DND-41 (cell line): ENCODE measurements around the gene ACTBL2.

Experiments used
- ATAC-seq: fragments of 200-7000 bp; cut with Tn5 transposase; 3 replicates; pipeline ENCODE4 v1.9.1; 2021; ENCODE audit warnings: low read depth; ENCODE audit not compliant: insufficient read depth
- DNase-seq: peaks from one replicate; pipeline ENCODE4 v3.0.0-alpha.2; 2020
- H2AFZ ChIP-seq: 2 replicates; pipeline ENCODE4 v1.6.0; 2012; ENCODE audit warnings: low read depth, low read length
- H3K27ac ChIP-seq: 2 replicates; pipeline ENCODE4 v1.5.1; 2012; ENCODE audit warnings: low read length, inconsistent platforms
- H3K27me3 ChIP-seq: fragments of 200-600 bp; sonication (generic); 2 replicates; pipeline ENCODE4 v1.6.0; 2012; ENCODE audit warnings: low read length, mild to moderate bottlenecking, inconsistent platforms; ENCODE audit not compliant: insufficient read depth, poor library complexity
- H3K36me3 ChIP-seq: 2 replicates; pipeline ENCODE4 v1.5.1; 2012; ENCODE audit warnings: low read length, inconsistent platforms; ENCODE audit not compliant: insufficient read depth
- H3K4me1 ChIP-seq: 2 replicates; pipeline ENCODE4 v1.5.1; 2012; ENCODE audit warnings: mild to moderate bottlenecking, low read length; ENCODE audit not compliant: insufficient read depth
- H3K4me2 ChIP-seq: 2 replicates; pipeline ENCODE4 v1.6.0; 2012; ENCODE audit warnings: mild to moderate bottlenecking, moderate library complexity, low read length, inconsistent platforms; ENCODE audit not compliant: insufficient read depth
- H3K4me3 ChIP-seq, 2 experiments: fragments of 200-600 bp in 1 of 2; shearing (Covaris generic) in 1 of 2; 2 replicates each; pipeline ENCODE4 v1.5.1; 2012 to 2016; ENCODE audit warnings: inconsistent platforms in 2 of 2, low read length in 2 of 2, mild to moderate bottlenecking in 2 of 2, low read depth in 1 of 2, moderate library complexity in 1 of 2
- H3K79me2 ChIP-seq: 2 replicates; pipeline ENCODE4 v1.6.0; 2012; ENCODE audit warnings: low read length, inconsistent platforms; ENCODE audit not compliant: insufficient read depth
- H3K9ac ChIP-seq: 2 replicates; pipeline ENCODE4 v1.6.0; 2012; ENCODE audit warnings: low read depth, mild to moderate bottlenecking, inconsistent platforms, low read length, moderate library complexity
- H3K9me3 ChIP-seq: 2 replicates; pipeline ENCODE4 v1.5.1; 2012; ENCODE audit warnings: low read length, moderate library complexity, mild to moderate bottlenecking, inconsistent platforms; ENCODE audit not compliant: insufficient read depth, severe bottlenecking
- H4K20me1 ChIP-seq: 2 replicates; pipeline ENCODE4 v1.6.0; 2012; ENCODE audit warnings: low read length; ENCODE audit not compliant: insufficient read depth
- EZH2 ChIP-seq: IDR thresholded peaks from 3 replicates; pipeline ENCODE4 v1.6.1; 2012; ENCODE audit warnings: borderline replicate concordance, low read depth, mild to moderate bottlenecking, moderate library complexity, low read length, inconsistent platforms; ENCODE audit not compliant: severe bottlenecking
- TF ChIP-seq, protein P1 (sequence below): IDR thresholded peaks from 2 replicates; pipeline ENCODE4 v1.5.1; 2012; ENCODE audit warnings: borderline replicate concordance, low read length, moderate library complexity, mild to moderate bottlenecking; ENCODE audit not compliant: poor library complexity, severe bottlenecking; ENCODE audit errors: extremely low read depth

ACTBL2 gene

DNA sequence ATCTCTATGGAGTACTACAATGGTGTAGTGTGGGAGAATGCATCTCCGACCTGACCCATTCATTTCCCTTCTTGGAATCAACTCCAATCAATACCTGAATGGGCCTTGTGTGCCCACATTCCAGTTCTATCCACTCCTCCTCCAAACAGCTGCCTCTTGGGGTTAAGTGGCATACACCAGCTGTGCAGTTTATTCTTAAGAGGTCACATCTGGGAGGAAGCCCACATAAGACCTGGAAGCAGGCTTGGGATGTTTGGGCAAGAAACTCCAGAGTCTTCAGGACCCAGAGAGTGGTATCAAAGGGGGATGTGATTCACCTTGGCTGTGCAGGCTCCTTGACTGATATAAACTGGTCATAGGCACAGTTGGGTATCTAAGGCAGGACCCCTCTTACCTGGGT lies 46.0 kb downstream of the ACTBL2 start:
- no peaks in the 10 kb centered on the region for H3K79me2 ChIP-seq
- ATAC-seq (no peak), DNase-seq (no peak)
- no peak overlapping the region for H3K4me3 ChIP-seq
- no peaks in the 10 kb centered on the region for H4K20me1 ChIP-seq
- H2AFZ ChIP-seq = no peak overlapping the region
- TF ChIP-seq, protein P1, sequence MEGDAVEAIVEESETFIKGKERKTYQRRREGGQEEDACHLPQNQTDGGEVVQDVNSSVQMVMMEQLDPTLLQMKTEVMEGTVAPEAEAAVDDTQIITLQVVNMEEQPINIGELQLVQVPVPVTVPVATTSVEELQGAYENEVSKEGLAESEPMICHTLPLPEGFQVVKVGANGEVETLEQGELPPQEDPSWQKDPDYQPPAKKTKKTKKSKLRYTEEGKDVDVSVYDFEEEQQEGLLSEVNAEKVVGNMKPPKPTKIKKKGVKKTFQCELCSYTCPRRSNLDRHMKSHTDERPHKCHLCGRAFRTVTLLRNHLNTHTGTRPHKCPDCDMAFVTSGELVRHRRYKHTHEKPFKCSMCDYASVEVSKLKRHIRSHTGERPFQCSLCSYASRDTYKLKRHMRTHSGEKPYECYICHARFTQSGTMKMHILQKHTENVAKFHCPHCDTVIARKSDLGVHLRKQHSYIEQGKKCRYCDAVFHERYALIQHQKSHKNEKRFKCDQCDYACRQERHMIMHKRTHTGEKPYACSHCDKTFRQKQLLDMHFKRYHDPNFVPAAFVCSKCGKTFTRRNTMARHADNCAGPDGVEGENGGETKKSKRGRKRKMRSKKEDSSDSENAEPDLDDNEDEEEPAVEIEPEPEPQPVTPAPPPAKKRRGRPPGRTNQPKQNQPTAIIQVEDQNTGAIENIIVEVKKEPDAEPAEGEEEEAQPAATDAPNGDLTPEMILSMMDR = no peak
- H3K36me3 ChIP-seq = no peaks in the 10 kb centered on the region
- H3K27ac ChIP-seq = no peak overlapping the region
- H3K9me3 ChIP-seq = no peaks in the 10 kb centered on the region
- no peak overlapping the region for H3K4me2 ChIP-seq
- H3K9ac ChIP-seq = no peak overlapping the region
- H3K27me3 ChIP-seq = no peaks in the 10 kb centered on the region
- H3K4me1 ChIP-seq = peaks cover 10% of the 10 kb centered on the region

DNA sequence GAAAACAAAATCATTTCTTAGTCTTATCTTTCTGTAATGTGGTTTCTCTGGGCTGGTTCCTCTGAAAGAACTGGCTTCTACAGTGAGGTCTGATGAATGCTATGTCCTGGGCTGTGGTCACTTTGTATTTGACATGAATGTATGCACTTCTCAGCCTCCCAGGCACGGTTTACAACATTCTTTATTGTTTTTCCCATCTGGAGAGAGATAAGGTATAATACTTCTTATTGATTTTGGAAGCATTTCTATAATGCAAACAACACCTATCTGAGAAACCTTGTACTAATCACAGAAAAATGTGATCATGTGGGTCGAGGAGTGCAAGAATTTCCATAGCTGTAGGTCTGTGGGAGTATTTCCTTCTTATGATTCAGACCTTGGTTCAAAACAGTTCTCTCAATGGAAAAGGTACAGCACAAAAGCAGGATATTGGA lies 46.9 kb downstream of the ACTBL2 start:
- ATAC-seq = no peak
- no peak overlapping the region for H3K4me2 ChIP-seq
- H3K9ac ChIP-seq = no peak overlapping the region

DNA sequence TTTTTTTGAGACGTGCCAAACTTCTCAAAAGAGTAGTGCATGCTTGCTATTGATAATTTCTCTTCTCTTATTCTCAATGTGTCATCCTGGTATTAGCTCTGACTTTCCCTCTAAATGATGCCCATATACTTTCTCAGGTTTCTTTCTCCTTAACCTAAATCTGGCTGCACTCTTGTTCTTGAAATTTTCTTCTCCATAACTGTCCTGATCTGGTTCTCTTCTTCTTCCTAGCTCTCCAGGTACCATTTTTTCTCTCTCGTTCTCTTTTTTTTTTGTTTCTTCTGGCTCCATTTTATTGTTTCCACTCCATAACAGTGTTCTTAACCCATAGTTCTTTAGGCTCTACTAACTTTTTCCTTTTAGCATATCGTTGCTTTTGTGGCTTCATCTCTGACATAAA lies 47.9 kb downstream of the ACTBL2 start:
- Histone ChIP-seq H3K4me2 (no peak overlapping the region), H3K27ac (no peak overlapping the region)

More for the DNA sequence above, 46.9 kb downstream of the ACTBL2 start:
- Histone ChIP-seq H3K36me3 (no peaks in the 10 kb centered on the region), H4K20me1 (no peaks in the 10 kb centered on the region), H3K9me3 (no peaks in the 10 kb centered on the region), H2AFZ (no peak overlapping the region), H3K4me3 (no peak overlapping the region), H3K27ac (no peak overlapping the region), H3K79me2 (no peaks in the 10 kb centered on the region), H3K4me1 (peaks cover under 1% of the 10 kb centered on the region; the same call in 1 of the 2 replicates), H3K27me3 (no peaks in the 10 kb centered on the region)
- TF ChIP-seq, protein P1 = no peak
- no peak for TF ChIP-seq EZH2
- no peak for DNase-seq

DNA sequence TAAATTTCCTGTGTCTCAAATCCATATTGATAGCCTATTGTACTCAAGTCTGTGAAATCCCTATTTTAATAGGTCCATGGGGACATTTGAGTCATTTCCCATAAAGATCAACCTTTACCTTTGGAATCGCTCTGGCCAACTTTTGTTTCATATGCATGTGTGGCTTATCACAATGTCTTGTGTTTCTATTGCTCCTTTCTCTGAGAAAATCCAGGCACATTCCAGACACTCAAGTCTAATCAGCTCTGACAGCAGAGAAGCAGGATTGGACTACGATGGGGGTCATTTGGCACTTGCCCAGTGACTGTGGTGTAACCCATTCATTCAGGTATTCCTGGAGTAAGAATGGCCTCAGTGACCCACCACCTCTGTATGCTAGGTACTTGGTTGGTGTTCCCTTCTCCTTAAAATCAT lies 48.4 kb downstream of the ACTBL2 start:
- Histone ChIP-seq H3K27me3 (no peaks in the 10 kb centered on the region), H4K20me1 (no peaks in the 10 kb centered on the region), H3K4me1 (no peaks in the 10 kb centered on the region), H3K4me2 (no peak overlapping the region), H3K79me2 (no peaks in the 10 kb centered on the region), H3K27ac (no peak overlapping the region), H3K9ac (no peak overlapping the region), H3K9me3 (no peaks in the 10 kb centered on the region), H3K4me3 (no peak overlapping the region), H3K36me3 (no peaks in the 10 kb centered on the region), H2AFZ (no peak overlapping the region)
- no peak for ATAC-seq
- no peak for DNase-seq
- TF ChIP-seq, protein P1 = no peak
- no peak for TF ChIP-seq EZH2

More for the DNA sequence above, 47.9 kb downstream of the ACTBL2 start:
- H2AFZ ChIP-seq = no peak overlapping the region
- H3K4me3 ChIP-seq = no peak overlapping the region
- TF ChIP-seq, protein P1 = no peak
- no peak for TF ChIP-seq EZH2
- no peak for ATAC-seq
- no peaks in the 10 kb centered on the region for H3K79me2 ChIP-seq
- no peak for DNase-seq
- H3K9ac ChIP-seq = no peak overlapping the region
- H3K27me3 ChIP-seq = no peaks in the 10 kb centered on the region
- no peaks in the 10 kb centered on the region for H3K36me3 ChIP-seq
- no peaks in the 10 kb centered on the region for H3K9me3 ChIP-seq
- no peaks in the 10 kb centered on the region for H3K4me1 ChIP-seq
- no peaks in the 10 kb centered on the region for H4K20me1 ChIP-seq
